H1 (cell line): ENCODE measurements around the gene PSAP. TPM values are rescaled to one million over a fixed set of nuclear protein-coding genes. Genes with fewer than 3 reads are reported as not detected.

Experiments used
- ATF2 ChIP-seq: IDR thresholded peaks from 2 replicates; pipeline ENCODE4 v1.6.1; 2012; ENCODE audit warnings: low read length, inconsistent platforms
- NANOG ChIP-seq: IDR thresholded peaks from 2 replicates; pipeline ENCODE4 v1.6.1; 2011; ENCODE audit warnings: low read length, low read depth, mild to moderate bottlenecking, inconsistent platforms; ENCODE audit not compliant: insufficient read depth, poor library complexity, severe bottlenecking
- RFX5 ChIP-seq: IDR thresholded peaks from 2 replicates; pipeline ENCODE4 v1.6.1; 2011; ENCODE audit warnings: low read depth, low read length, improper control_type of control experiment, borderline replicate concordance
- TAF1 ChIP-seq: IDR thresholded peaks from 2 replicates; pipeline ENCODE4 v1.6.1; 2011; ENCODE audit warnings: mild to moderate bottlenecking, low read depth, low read length
- TBP ChIP-seq: IDR thresholded peaks from 2 replicates; pipeline ENCODE4 v1.6.1; 2011; ENCODE audit warnings: low read depth, low read length, improper control_type of control experiment
- ZNF274 ChIP-seq: IDR thresholded peaks from 2 replicates; pipeline ENCODE4 v1.7.0; 2012; ENCODE audit warnings: low read length, borderline replicate concordance; ENCODE audit errors: extremely low read depth
- polyA plus RNA-seq, 7 experiments: library from polyadenylated mRNA; depleted of rRNA in 3 of 7; stranded (reverse) in 5 of 7; unstranded in 2 of 7; fragments of >200 nt in 5 of 7; fragments of 200-250 nt in 2 of 7; gene quantifications; 1 replicate in 5 of 7; 2 replicates in 1 of 7; 4 replicates in 1 of 7; pipeline versions ENCODE4 v1.2.1 to v1.2.3, GENCODE V29; 2011 to 2013; ENCODE audit warnings: missing spikeins in 2 of 7, mixed read lengths in 2 of 7
- total RNA-seq: library from RNA; stranded (reverse); fragmentation: NEBNext Ultra II Directional; extraction: Animal tissue kit (Norgen Biotek cat#: 25700); gene quantifications from 2 replicates; pipeline ENCODE4 v1.2.1, GENCODE V29; 2021

Gene PSAP
- total and polyA plus RNA-seq, 2 of the 8 experiments (the other 6 are each of a cell fraction or from before 2014, with no cell fraction given), result 386 to 504 TPM

GRCh38 chr10:71790749-71791440 lies 60.2 kb downstream of the PSAP start (continued):
- no peak for TF ChIP-seq TAF1
- TF ChIP-seq RFX5, result no peak
- TF ChIP-seq TBP, result no peak
- no peak for TF ChIP-seq ATF2
- TF ChIP-seq NANOG, result no peak
- no peak for TF ChIP-seq ZNF274
